HS-5 (cell line): ENCODE results near the gene AHRR.
"Not testable (repeated sequence)": the region's sequence is repeated elsewhere in the genome, so short reads cannot be mapped to it uniquely, and the experiment has no call there.

ENCODE experiments used
- DNase-seq: peaks from one replicate; pipeline ENCODE4 v3.0.0-alpha.2; 2012; ENCODE audit warnings: low read depth

AHRR gene

GRCh38 chr5:368183-369084 lies 46.9 kb downstream of the AHRR start:
- DNase-seq: peak; percentile 36

- DNase-seq: no peak
Observed at GRCh38 chr5:369151-369868, 47.8 kb downstream of the AHRR start.

- not testable (repeated sequence) for DNase-seq
Observed at GRCh38 chr5:369869-370236, 48.3 kb downstream of the AHRR start.

GRCh38 chr5:370311-370958 lies 48.9 kb downstream of the AHRR start:
- no peak for DNase-seq

- no peak for DNase-seq
Observed at GRCh38 chr5:370959-371810, 49.7 kb downstream of the AHRR start.

GRCh38 chr5:371811-372555 lies 50.5 kb downstream of the AHRR start:
- no peak for DNase-seq

- no peak for DNase-seq
Observed at GRCh38 chr5:372556-372995, 51.1 kb downstream of the AHRR start.

GRCh38 chr5:372996-373709 lies 51.6 kb downstream of the AHRR start:
- no peak for DNase-seq

- no peak for DNase-seq
Observed at GRCh38 chr5:373710-374602, 52.4 kb downstream of the AHRR start.

- DNase-seq: no peak
Observed at GRCh38 chr5:374631-375335, 53.3 kb downstream of the AHRR start.

- DNase-seq: no peak
Observed at GRCh38 chr5:375336-375920, 53.9 kb downstream of the AHRR start.

- DNase-seq: no peak
Observed at GRCh38 chr5:375921-376798, 54.6 kb downstream of the AHRR start.

- no peak for DNase-seq
Observed at GRCh38 chr5:376799-377325, 55.3 kb downstream of the AHRR start.

GRCh38 chr5:377326-377981 lies 55.9 kb downstream of the AHRR start:
- DNase-seq: no peak

- DNase-seq: no peak
Observed at GRCh38 chr5:378301-378891, 56.9 kb downstream of the AHRR start.
